Subcutaneous adipose tissue (tissue), 4 donors: ENCODE data around the gene PRKD2. TPM values are rescaled to one million over a fixed set of nuclear protein-coding genes. Genes with fewer than 3 reads are reported as not detected.

Source experiments
- CTCF ChIP-seq: fragments of 450-650 bp; IDR thresholded peaks from one replicate; pipeline ENCODE4 v1.5.1; 2016; ENCODE audit warnings: low read depth, mild to moderate bottlenecking, control low read depth, antibody characterized with exemption, moderate library complexity
- total RNA-seq, 4 donors: library from RNA; depleted of rRNA; stranded (reverse); fragments of >200 nt; gene quantifications; one replicate each; pipeline ENCODE4 v1.1.0, GENCODE V29; 2016

The PRKD2 gene
- total RNA-seq, 4 donors from 2014 or later = 14.5 to 50.9 (median 25.0) TPM

GRCh38 chr19:46661020-46661731 lies 55.7 kb downstream of the PRKD2 start, which contains the start of gene DACT3:
DACT3 (minus strand) TSS chr19:46661182; CDS start chr19:46661064, 118 bp downstream.
- no peak for TF ChIP-seq CTCF

GRCh38 chr19:46660551-46661019 lies 56.3 kb downstream of the PRKD2 start:
- no peak for TF ChIP-seq CTCF

GRCh38 chr19:46660008-46660517 lies 56.9 kb downstream of the PRKD2 start:
- TF ChIP-seq CTCF = no peak

- TF ChIP-seq CTCF = no peak
Measured at GRCh38 chr19:46659151-46660007, 57.5 kb downstream of the PRKD2 start.

GRCh38 chr19:46656541-46656940 lies 60.4 kb downstream of the PRKD2 start:
- no peak for TF ChIP-seq CTCF

GRCh38 chr19:46654621-46655152 lies 62.2 kb downstream of the PRKD2 start:
- TF ChIP-seq CTCF = no peak

GRCh38 chr19:46650445-46650844 lies 66.5 kb downstream of the PRKD2 start:
- TF ChIP-seq CTCF = no peak
